ENCODE results near the gene GM2A. TPM values are rescaled to one million over a fixed set of nuclear protein-coding genes. Genes with fewer than 3 reads are reported as not detected.
"Not testable (repeated sequence)": the region's sequence is repeated elsewhere in the genome, so short reads cannot be mapped to it uniquely, and the experiment has no call there.

The GM2A gene
- total RNA-seq, 1 donor from 2014 or later = 18.5 TPM

DNA sequence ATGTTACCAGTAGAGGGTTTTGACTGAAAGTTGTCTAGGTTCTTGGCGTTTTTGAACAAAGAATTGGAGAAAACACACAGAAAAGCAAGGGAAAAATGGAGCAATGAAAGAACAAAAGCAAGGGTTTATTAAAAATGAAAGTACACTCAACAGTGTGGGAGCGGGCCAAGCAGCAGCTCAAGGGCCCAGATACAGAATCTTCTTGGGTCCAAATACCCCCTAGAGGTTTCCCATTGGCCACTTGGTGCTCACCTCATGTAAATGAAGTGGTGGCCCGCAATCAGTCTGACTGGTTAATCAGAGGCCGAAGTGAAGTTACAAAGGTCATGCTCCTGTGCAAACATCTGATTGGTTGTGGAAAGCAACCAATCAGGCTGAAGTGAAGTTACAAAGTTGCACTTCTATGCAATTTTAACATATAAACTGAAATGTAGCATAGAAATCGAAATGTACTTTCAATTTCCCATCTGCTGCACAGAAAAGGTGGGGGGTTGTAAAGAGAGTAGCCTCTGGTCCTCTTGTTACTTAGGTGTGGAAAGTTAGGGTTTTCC, 1.9 kb upstream of the GM2A start:
- DNase-seq (ENCODE audit: low read depth, low spot score) = no peak

DNA sequence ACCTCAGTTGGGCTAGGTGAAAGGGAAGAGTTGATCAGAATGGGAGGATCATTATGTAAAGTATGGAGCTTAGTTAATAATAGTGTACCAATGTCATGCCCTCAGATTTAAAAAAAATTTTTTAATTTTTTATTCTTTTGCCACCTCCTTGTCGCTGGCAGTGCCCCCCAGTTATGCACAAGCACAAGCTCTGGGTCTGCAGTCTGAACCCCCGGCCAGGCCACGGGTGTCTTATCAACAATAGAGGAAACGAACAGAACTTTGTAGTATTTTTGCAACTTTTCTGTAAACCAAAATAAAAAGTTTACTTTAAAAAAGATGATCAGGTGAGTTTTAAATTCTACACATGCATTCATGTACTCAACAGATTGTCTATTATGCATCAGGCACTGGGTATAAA, 1.4 kb upstream of the GM2A start:
- DNase-seq (ENCODE audit: low read depth, low spot score) = no peak

DNA sequence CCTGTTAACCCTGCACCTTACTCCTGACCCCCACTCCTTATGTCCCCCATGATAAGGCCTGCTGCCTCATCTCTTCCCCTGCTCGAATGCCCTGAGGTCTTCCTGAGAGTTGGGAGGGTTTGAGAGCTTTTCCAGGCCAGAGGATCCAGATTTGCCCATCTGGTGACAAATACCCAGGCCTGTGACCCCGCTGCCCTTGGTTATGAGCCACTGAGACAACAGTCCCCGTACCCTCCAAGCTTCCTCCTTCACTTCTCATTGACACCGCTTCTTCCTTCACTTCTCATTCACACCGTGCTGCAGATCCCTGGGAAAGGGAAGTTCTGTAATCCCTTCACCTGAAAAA, 593 bp downstream of the GM2A start:
- no peak for DNase-seq (ENCODE audit: low read depth, low spot score)

DNA sequence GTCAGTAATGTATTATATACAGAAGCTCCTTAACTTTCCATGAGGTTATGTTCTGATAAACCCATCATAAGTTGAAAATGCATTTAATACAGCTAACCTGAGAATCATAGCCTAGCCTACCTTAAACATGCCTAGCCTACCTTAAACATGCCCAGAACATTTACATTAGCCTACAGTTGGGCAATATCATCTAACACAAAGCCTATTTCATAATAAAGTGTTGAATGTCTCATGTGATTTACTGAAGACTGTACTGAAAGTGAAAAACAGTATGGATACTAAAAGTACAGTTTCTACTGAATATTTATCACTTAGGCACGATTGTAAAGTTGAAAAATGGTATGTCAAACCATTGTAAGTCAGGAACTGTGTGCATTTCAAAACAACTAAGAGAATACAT, 1.6 kb downstream of the GM2A start:
- DNase-seq (ENCODE audit: low read depth, low spot score) = no peak

DNA sequence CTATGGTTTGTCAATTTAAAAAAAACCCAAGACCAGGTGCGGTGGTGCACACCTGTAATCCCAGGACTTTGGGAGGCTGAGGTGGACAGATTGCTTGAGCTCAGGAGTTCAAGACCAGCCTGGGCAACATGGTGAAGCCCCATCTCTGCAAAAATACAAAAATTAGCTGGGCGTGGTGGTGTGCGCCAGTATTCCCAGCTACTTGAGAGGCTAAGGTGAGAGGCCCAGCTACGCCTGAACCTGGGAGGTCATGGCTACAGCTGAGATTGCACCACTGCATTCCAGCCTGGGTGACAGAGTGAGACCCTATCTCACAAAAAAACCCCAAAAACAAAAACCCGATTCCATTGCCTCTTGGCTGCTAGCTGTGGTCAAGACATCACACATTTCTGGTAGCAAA, 2.0 kb downstream of the GM2A start:
- not testable (repeated sequence) for DNase-seq (ENCODE audit: low read depth, low spot score)

DNA sequence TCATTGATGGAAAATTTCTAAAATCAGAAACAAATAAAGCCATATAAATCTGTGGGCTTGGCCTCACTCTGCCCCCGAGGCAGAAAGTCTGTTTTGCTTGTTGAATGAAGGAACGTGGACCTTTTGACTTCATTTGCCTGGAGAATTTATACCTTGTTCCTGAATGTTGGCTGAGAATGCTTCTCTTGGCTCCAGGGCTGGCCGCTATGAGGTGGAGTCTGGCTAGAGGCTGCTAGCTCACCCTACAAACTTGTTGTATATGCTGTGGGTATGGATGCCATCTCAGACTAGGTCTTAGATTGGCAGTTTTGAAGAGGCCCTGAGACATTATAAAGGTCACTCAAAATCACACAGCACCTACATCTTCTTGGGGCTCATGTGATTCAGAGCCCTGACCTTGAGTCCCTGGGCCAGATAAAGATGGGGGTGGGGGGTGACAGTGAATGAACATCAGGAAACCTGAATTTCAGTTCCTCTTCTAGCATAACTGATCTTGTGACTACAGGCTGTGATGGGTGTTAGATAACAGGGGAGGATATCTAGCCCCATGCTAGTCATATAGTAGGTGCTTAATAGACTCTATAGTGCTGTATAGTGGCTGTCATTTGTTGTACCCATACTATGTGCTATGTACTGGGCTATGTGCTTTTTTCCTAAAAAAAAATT, 2.8 kb downstream of the GM2A start:
- no peak for DNase-seq (ENCODE audit: low read depth, low spot score)

DNA sequence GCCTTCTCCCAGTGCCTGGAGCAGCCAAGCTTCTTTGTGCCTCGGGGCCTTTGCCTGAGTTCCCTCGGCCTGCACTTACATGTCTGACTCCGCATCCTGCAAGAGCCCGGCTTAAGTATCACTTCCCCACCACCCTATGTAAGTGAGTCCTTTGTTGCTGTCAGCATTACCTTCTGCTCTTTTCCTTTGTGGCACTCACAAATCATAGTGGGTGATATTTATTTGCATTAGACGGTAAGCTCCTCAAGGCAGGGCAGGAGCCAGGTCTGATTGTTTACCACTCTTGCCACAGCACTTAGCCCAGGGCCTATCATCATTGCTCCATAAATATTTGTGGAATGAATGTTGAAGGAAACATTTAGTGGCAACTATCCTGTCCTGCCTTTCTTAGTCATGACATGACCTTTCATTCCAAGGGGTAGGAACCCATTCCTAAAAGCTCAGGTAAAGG, 4.8 kb downstream of the GM2A start:
- no peak for DNase-seq (ENCODE audit: low read depth, low spot score)

DNA sequence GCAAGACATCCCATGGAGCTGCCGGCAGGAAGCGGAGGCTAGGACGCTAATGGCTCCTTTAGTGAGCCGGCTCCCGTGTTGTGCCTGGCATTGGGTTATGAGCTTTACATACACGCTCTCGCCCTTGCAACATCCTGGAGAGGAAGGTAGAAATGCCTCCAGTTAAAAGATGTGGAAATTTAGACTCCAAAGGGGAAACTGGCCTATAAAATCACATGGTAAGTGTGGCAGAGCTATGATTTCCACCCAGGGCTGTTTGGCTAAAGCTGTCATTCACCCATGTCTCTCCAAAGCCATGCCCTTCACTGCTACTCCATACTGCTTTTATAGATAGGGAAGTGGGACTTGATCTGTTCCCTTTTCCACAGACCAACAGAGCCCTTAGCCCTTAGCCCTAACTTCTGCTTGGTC, 5.2 kb downstream of the GM2A start:
- no peak for DNase-seq (ENCODE audit: low read depth, low spot score)

DNA sequence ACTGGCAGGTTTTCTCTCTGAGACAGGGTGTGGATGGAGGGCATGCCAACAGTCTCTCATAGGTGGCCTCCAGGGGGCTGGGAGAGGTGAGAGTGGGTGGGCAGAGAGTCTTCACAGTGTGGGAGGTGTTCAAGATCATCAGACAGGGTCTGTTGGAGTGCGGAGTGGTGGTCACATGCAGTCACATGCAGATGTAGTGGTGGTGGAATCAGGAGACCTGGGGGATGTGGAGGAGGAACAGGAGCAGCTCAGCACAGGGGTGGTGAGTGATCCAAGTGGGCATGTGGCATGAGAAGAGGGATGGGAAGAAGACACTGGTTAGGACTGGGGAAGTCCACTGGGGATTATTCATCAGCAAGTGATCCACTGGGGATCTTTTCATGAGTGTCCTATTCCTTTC, 5.8 kb downstream of the GM2A start:
- DNase-seq (ENCODE audit: low read depth, low spot score) = no peak

DNA sequence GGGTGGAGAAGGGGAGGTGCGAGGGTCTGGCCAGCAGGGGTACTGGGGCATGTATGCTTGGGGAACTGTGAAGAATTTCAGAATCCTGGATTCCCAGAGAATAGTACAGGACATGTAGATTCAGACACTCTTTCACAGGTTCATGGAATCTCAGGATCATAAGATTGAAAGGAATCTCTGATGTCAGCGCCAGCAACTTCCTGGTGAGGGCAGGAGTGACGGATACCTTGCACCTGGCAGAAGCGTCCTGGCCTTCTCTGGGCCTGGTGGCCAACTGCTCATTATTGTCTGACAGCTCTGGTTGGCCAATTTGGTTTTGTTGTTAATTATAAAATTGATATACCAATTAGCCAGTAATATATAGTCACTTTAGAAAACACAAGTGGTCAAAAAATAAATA, 6.9 kb downstream of the GM2A start:
- no peak for DNase-seq (ENCODE audit: low read depth, low spot score)

DNA sequence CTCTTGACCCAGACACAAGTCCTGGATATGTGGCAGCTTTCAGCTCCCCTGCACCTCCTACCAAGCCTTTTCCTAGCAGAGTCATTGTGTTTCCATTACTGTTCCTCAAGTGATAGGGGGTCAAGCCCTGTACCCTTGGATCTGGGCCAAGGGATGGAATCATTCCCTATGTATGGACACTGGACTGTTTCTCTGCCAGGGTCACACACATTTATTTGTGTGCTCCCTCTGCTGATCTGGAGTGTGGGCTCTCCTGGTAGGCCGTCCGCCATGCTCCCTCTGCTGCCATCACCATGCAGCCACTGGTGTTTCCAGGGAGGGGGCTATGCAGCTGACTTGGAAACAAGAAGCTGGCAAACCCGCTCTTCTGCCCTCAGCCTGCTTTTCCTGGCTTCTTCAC, 9.5 kb downstream of the GM2A start:
- no peak for DNase-seq (ENCODE audit: low read depth, low spot score)

DNA sequence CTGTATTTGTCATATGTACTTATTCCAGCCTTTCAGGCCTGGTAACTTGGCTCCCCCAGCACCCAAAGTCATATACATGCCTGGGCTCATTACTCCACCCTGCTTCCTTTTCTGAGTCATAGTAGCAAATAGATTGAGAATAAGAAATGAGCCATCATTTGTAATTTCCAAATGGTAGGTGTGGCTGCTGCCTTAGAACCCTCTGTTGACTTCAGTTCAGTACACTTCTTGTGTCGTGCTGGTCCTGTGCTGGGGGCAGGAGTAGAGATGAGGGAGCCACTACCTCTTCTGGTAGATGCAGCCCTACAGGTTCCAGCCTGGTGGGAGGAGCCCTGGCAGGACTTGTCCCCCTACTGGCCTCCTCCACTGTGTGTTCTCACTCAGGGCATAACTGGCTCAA, 11.1 kb downstream of the GM2A start:
- DNase-seq (ENCODE audit: low read depth, low spot score) = no peak

DNA sequence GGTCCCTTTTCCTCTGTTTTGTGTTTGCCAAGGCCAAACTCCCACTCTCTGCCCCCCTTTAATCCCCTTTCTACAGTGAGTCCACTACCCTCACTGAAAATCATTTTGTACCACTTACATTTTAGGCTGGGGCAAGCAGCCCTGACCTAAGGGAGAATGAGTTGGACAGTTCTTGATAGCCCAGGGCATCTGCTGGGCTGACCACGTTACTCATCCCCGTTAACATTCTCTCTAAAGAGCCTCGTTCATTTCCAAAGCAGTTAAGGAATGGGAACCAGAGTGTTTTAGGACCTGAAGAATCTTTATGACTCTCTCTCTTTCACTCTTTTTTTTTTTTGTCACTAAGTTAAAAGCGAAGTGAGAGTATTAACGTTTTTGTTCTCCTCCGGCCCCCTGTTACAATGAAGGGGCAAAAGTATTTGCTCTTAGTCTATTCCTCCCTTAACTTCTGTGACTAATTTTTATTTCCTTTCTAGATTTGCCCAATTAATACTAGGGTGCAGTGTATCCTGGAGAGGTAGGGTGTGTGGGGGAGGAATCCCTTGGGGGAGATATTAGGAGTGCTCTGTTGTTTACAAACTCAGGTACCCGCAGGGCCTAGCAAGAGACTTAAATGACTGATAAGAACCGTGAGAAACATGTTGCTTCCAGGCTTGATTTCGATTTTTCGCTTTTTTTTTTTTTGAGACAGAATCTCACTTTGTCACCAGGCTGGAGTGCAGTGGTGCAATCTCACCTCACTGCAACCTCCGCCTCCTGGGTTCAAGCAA, 14.7 kb downstream of the GM2A start:
- DNase-seq (ENCODE audit: low read depth, low spot score) = no peak

DNA sequence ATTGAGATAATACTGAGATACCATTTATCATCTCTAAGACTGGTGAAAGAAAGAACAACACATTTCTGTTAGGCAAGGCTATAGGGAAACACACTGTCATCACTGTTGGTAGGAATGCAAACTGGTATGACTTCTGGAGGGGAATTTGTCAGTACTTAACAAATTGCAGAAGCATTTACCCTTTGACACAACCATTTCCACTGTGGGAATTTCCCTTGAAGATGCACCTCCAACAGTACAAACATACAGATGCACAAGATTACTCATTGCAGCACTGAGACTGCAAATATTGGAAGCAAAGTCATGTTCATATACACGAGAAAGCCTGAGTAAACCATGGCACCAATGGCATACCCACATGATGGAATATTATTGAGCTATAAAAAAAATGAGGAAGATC, 17.6 kb downstream of the GM2A start:
- DNase-seq (ENCODE audit: low read depth, low spot score) = peak; percentile 11

DNA sequence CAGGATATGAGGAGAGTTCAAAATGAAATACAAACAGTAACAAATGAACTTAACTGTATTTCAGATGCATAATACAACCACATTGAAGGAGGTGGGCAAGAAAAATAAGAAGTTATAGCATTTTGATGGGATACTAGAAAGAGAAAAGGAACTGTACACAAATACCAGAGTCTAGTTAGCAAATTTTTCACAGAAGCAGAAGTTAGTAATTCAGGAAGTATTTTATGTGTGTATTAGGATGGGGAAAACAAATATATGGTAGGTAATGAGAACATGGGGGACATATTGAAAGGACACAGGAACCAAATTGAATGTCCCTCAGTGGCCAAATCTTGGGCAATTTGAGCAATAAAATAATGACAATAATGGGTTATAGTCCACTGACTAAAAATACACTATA, 18.4 kb downstream of the GM2A start:
- DNase-seq (ENCODE audit: low read depth, low spot score) = no peak

DNA sequence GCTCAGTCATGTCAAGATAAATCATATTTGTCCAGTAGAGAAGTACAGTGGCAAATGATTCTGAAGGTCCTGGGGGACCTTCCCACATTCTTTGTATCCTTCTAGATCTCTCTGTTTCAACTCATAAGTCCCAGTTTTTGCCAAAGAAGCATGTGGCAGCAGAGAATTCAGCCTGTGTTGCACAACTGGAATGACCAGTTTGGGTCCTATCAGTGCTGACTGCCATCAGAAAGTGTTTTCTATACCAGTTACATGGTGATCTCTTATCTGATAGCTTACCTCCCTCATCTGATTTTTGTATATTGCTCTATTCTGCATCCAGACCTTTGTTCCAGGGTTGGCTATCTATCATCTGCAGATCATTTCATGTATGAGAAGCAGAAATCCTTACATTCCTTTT, 21.7 kb downstream of the GM2A start:
- no peak for DNase-seq (ENCODE audit: low read depth, low spot score)

DNA sequence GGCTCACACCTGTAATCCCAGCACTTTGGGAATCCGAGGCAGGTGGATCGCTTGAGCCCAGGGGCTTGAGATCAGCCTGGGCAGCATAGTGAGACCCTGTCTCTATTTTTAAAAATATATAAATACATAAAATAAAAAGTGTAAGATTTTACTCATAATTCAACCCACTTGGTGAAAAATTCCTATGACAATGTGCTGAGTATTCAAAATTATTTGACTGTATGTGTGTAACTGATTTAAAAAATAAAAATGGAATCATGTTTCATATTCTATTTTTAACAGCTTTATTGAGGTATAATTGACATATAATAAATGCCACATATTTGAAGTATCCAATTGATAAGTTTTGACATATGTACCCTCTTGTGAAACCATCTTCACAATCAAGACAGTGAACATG, 22.8 kb downstream of the GM2A start:
- DNase-seq (ENCODE audit: low read depth, low spot score) = no peak

DNA sequence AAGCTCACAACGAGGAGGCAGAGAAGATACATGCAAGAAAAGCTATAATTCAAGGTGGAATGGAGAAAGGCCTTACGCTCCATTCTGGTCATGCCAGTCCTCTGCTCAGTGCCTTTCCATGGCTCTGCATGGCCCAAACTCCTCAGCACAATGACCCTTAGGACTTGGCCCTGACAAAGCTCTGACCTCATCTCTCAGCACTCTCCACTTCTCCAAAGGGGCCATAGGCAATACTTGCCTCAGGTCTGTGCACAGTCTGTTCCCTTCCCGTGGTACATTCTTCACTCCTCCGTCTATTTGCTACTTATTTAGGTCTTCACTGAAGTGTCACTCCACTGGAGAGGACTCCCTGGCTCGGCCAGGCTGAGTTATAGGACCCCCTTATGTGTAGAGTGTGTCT, 25.9 kb downstream of the GM2A start:
- DNase-seq (ENCODE audit: low read depth, low spot score) = no peak

DNA sequence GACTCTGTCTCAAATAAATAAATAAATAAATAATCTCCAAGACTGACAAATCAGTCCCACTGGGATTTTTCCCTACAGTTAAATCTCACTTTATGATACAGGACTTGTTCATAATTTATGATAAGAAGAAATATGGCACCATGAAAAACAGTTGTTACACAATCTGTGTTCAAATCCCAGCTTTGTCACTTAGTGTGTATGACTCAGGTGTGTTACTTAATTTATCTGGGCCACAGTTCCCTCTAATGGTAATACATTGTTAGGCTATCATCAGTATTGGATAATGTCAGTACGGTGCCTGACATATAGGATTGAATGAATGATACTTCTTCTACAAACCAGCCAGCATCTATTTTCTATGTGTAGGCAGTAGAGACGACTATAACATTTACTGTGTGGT, 27.5 kb downstream of the GM2A start:
- DNase-seq (ENCODE audit: low read depth, low spot score) = no peak

DNA sequence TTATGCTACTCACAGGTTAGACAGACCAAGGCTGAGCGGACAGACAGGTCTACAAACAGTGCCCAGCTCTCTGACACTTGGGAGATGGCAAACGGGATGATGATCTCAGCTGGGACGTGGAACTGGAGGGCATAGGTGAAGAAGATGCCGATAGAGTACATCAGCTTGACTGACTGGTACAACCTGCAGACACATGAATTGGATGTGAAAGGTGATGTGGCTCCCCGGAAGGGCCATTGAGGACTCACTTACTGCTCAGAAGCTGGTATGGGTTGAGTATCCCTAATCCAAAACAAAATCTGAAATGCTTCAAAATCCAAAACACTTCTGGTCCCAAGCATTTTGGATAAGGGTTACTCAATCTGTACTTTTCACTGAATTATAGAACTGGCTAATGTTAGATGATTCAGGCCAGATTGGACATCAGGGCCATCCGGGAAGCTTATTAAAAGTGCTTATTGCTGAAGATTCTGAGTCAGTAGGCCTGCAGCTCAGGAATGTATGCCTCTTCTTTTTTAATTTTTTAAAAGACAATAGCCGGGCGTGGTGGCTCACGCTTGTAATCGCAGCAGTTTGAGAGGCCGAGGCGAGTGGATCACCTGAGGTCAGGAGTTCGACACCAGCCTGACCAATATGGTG, 28.1 kb downstream of the GM2A start:
- DNase-seq (ENCODE audit: low read depth, low spot score) = no peak

DNA sequence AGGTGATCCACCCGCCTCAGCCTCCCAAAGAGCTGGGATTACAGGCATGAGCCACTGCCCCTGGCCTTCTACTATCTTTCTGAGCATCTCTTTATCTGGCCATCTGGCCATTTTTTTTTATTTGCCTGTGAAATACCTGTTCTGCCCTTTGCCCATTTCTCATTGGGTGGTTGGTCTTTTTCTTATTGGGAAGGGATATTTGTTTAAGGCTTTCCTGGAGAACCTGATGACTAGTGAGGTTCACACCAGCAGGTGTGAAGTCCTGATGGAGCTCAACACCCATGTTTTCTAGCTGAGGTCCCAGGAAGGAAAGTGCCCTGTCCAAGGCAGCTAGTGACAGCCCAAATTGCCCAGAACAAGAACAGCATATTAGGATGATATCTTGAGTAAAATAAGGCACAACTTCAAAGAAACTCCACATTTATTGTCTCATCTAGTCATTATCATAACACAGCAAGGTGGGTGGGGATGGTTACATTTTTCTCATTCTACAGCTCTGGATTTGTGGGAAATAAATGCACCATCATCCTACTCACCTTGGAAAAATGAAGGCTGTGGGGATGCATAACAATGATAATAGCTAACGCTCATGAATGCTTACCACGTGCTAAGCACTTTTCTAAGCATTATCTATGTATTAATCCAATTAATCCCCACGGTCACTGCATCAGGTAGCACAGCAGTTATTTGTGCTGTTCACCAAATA, 30.3 kb downstream of the GM2A start:
- no peak for DNase-seq (ENCODE audit: low read depth, low spot score)

DNA sequence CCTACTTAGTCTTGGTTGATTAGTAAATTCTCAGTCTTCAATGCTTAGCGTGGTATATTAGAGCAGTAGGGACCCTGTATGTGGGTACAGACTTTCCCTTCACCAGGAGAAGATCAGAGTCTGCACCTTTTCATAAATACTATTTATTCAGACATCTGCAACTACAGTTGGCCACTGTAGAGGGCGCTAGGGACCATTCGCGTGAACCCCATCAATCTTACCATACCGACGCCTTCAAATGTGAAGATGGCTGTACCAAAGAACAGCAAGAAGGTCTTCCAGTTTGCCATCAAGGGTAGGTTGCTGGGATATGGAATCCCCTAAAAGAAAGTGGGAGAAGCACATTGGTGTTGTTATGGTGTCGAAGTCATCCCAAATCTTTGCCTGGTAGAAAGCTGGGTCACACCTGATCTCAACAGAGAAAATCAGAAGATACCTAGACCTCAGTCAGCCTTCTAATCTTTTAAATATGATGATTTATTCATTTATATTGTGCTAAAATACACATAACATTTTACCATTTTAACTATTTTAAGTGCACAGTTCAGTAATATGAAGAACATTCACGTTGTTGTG, 31.5 kb downstream of the GM2A start:
- no peak for DNase-seq (ENCODE audit: low read depth, low spot score)

All from pulmonary artery endothelial cell (primary cell).